Karpas-422 (cell line): ENCODE measurements around the gene BUD13. TPM values are rescaled to one million over a fixed set of nuclear protein-coding genes. Genes with fewer than 3 reads are reported as not detected.

ENCODE experiments used
- DNase-seq: peaks from one replicate; pipeline ENCODE4 v3.0.0-alpha.2; 2015
- H2AFZ ChIP-seq: fragments of 200-600 bp; sonication (generic); 2 replicates; pipeline ENCODE4 v1.6.1; 2014; ENCODE audit warnings: antibody characterized with exemption, low read length, mixed read lengths
- H3K27ac ChIP-seq: fragments of 200-600 bp; sonication (generic); 2 replicates; pipeline ENCODE4 v1.5.1; 2014; ENCODE audit warnings: mild to moderate bottlenecking, low read length, moderate library complexity
- H3K27me3 ChIP-seq: fragments of 200-600 bp; sonication (generic); 2 replicates; pipeline ENCODE4 v1.6.1; 2014; ENCODE audit warnings: low read length, mixed read lengths
- H3K36me3 ChIP-seq: fragments of 200-600 bp; sonication (generic); 2 replicates; pipeline ENCODE4 v1.6.1; 2014; ENCODE audit warnings: low read length, mixed read lengths; ENCODE audit not compliant: insufficient read depth
- H3K4me1 ChIP-seq: fragments of 200-600 bp; sonication (generic); 2 replicates; pipeline ENCODE4 v1.6.1; 2014; ENCODE audit warnings: mild to moderate bottlenecking, low read length, mixed read lengths
- H3K4me2 ChIP-seq: fragments of 200-600 bp; sonication (generic); 2 replicates; pipeline ENCODE4 v1.6.1; 2014; ENCODE audit warnings: low read length, low read depth, mild to moderate bottlenecking; ENCODE audit not compliant: poor library complexity, severe bottlenecking
- H3K4me3 ChIP-seq: fragments of 200-600 bp; sonication (generic); 2 replicates; pipeline ENCODE4 v1.5.1; 2014; ENCODE audit warnings: mild to moderate bottlenecking, antibody characterized with exemption, low read length, mixed read lengths
- H3K79me2 ChIP-seq: fragments of 200-600 bp; sonication (generic); 2 replicates; pipeline ENCODE4 v1.6.1; 2014; ENCODE audit warnings: mild to moderate bottlenecking, low read length, mixed read lengths
- H3K9ac ChIP-seq: fragments of 200-600 bp; sonication (generic); 2 replicates; pipeline ENCODE4 v1.6.0; 2014; ENCODE audit warnings: low read length
- H3K9me2 ChIP-seq: fragments of 200-600 bp; sonication (generic), shearing (Covaris generic); replicated peaks from 2 replicates; pipeline ENCODE4 v1.6.0; 2014; ENCODE audit warnings: mild to moderate bottlenecking, low read length, moderate library complexity; ENCODE audit not compliant: insufficient read depth
- H3K9me3 ChIP-seq: fragments of 300-700, 200-600 bp; sonication (generic); 2 replicates; pipeline ENCODE4 v1.6.1; 2014; ENCODE audit warnings: low read length, mixed read lengths
- H4K20me1 ChIP-seq: fragments of 200-600 bp; sonication (generic); 2 replicates; pipeline ENCODE4 v1.6.1; 2014; ENCODE audit warnings: mild to moderate bottlenecking, antibody characterized with exemption, low read length, low read depth; ENCODE audit not compliant: insufficient read depth
- total RNA-seq: library from RNA; depleted of rRNA; stranded (reverse); fragments of >200 nt; shearing (Covaris generic); gene quantifications from 2 replicates; pipeline ENCODE4 v1.2.3, GENCODE V29; 2014; ENCODE audit warnings: low replicate concordance

The BUD13 gene
- total RNA-seq, 1 experiment from 2014 or later: 6.4 TPM

DNA sequence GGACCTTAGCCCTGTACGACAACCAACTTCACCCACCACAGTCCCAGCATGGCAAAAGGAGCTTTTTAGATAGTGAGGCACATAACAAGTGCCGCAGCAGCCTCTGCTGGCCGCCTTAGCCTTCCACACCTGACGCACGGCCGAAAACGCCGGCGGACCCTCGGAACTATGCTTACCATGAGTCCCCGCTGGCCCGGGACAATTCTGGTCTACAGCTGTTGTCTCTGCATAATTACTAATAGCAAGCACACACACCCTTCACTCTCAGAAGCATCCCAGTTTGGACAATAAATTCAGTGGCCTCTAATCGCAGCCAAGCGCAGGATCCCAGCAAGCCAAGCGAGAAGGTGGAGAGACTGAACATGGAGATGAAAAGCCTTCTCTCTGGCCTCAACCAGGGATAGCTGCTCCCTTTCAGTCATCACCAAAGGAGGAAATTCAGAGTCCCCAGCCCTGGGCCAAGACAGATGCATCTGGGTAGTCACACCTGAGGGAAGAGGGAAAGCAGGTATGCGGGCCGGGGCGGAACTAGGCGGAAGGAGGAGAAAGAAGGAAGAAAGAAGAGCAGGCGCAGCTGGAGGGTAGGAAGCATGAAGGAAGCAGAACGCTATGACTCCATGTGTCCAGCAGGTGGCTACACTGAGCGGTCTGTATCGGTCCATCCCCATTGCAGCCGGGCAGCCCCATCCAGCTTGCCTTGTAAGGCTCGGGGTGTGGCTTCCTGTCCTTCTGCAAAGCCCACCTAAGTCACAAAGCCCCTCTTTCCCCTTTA is 40.3 kb downstream of the BUD13 start:
- Histone ChIP-seq H3K9ac (no peak overlapping the region), H3K4me3 (no peak overlapping the region; the same call in 1 of the 2 replicates), H4K20me1 (no peaks in the 10 kb centered on the region), H3K9me2 (no peaks in the 10 kb centered on the region), H3K4me1 (peaks cover 5% of the 10 kb centered on the region), H3K36me3 (no peaks in the 10 kb centered on the region), H3K27me3 (no peaks in the 10 kb centered on the region), H2AFZ (no peak overlapping the region), H3K79me2 (no peaks in the 10 kb centered on the region), H3K4me2 (peak overlapping the region; percentile 41), H3K27ac (no peak overlapping the region), H3K9me3 (no peaks in the 10 kb centered on the region)
- peak; percentile 77 for DNase-seq

DNA sequence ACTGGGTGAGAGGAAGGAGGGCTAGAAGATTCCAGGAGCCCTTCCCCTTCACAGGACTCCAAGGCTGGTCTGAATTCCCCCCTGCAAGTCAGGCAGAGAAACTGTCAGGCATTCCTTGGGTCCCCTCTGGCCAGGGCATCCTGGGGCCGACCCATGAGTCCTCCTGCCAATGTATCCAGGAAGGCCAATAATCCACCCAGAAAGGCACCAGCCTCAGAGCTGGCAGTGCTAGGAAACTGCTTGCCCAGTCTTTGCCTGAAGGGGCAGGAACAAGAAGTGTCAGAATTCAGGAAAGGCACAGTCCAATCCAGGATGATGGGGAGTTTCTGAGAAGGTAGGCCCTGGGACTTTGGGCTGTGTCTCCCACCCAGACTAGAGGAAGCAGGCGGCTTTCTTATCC is 41.0 kb downstream of the BUD13 start:
- no peak for DNase-seq
- Histone ChIP-seq H3K9me2 (no peaks in the 10 kb centered on the region), H4K20me1 (no peaks in the 10 kb centered on the region), H3K4me2 (no peak overlapping the region), H3K9ac (no peak overlapping the region), H3K79me2 (no peaks in the 10 kb centered on the region), H3K4me1 (peaks cover 5% of the 10 kb centered on the region), H3K27ac (no peak overlapping the region), H2AFZ (no peak overlapping the region), H3K36me3 (no peaks in the 10 kb centered on the region), H3K4me3 (no peak overlapping the region), H3K9me3 (no peaks in the 10 kb centered on the region), H3K27me3 (no peaks in the 10 kb centered on the region)

DNA sequence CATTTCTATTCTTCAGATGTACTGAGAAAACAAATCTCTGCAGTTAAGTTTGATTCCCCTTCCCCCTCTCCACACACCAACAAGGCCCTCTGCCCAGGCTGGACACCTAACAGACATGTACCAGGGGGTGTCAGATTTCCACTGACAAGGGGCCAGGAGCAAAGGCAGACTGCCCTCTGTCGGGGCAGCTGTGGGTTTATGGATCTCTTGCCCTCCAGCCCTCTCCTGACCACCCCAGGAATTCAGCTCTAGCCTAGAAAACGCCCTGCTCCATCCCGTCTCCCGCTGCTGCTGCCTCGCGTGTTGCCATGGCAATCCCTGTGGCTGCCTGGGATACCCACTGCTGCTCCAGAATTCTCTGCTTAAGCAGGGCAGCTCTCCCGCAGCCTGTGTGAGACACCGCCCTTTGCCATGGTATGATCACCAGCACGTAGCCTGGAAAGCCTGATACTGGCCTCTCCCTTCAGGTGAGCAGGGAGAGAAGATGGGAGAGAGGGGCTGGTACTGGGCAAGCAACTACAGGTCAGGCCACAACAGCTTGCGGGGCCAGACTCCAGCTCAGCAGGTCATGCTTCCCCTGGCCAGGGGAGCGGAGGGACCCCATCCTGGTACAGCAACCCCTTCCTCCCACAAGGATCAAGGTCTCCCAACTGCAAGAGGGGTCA is 41.6 kb downstream of the BUD13 start:
- Histone ChIP-seq H3K4me1 (peaks cover 5% of the 10 kb centered on the region), H3K27me3 (no peaks in the 10 kb centered on the region), H3K9ac (no peak overlapping the region), H3K36me3 (no peaks in the 10 kb centered on the region), H2AFZ (no peak overlapping the region), H3K27ac (no peak overlapping the region), H3K9me3 (no peaks in the 10 kb centered on the region), H3K9me2 (no peaks in the 10 kb centered on the region), H3K4me3 (no peak overlapping the region), H3K79me2 (no peaks in the 10 kb centered on the region), H3K4me2 (no peak overlapping the region), H4K20me1 (no peaks in the 10 kb centered on the region)
- DNase-seq: no peak

DNA sequence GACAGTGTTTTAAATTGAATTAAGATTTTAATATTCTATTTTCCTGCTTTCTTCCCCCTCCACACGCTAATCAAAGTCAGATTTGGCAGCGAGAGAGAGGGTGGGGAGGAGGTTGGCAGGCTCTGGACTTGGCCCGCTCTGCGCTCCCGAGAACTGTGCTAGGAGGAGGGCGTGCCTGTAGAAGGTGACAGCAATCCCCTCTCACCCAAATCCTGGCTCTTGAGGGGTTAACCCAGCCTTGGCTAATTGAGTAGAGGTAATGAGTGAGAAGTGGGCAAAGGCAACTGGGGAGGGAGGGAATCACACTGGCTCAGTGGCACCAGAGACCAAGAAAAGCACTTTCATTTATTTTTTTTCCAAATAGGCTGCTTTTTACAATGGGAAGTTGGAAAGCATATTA is 42.2 kb downstream of the BUD13 start:
- H3K4me3 ChIP-seq: no peak overlapping the region
- H2AFZ ChIP-seq: no peak overlapping the region
- H3K4me2 ChIP-seq: no peak overlapping the region
- no peaks in the 10 kb centered on the region for H3K27me3 ChIP-seq
- no peaks in the 10 kb centered on the region for H3K36me3 ChIP-seq
- DNase-seq: no peak
- no peak overlapping the region for H3K27ac ChIP-seq
- H3K9me2 ChIP-seq: no peaks in the 10 kb centered on the region
- H3K9ac ChIP-seq: no peak overlapping the region
- H3K4me1 ChIP-seq: peaks cover 5% of the 10 kb centered on the region
- no peaks in the 10 kb centered on the region for H3K9me3 ChIP-seq
- no peaks in the 10 kb centered on the region for H4K20me1 ChIP-seq
- H3K79me2 ChIP-seq: no peaks in the 10 kb centered on the region

DNA sequence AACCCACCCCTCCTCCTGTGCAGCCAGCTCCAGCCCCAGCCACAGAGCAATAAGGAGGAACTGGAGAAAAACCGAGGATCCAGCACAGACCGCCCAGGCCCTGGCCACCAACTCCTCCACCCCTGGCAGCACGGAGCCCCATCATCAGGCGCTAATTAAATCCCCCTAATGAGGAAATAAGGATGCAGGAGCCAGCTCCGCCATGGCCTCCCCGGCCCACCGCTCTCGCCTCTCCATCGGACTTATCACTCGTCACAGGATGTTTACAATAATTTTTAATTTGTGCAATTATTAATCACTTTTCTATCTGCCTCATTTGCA is 42.6 kb downstream of the BUD13 start:
- no peak overlapping the region for H3K4me2 ChIP-seq
- no peaks in the 10 kb centered on the region for H3K27me3 ChIP-seq
- H3K4me1 ChIP-seq: peaks cover 5% of the 10 kb centered on the region
- no peak overlapping the region for H3K27ac ChIP-seq
- H2AFZ ChIP-seq: no peak overlapping the region
- H3K9ac ChIP-seq: no peak overlapping the region
- no peaks in the 10 kb centered on the region for H3K9me2 ChIP-seq
- H3K36me3 ChIP-seq: no peaks in the 10 kb centered on the region
- no peak overlapping the region for H3K4me3 ChIP-seq
- H4K20me1 ChIP-seq: no peaks in the 10 kb centered on the region
- no peaks in the 10 kb centered on the region for H3K9me3 ChIP-seq
- DNase-seq: no peak
- no peaks in the 10 kb centered on the region for H3K79me2 ChIP-seq

DNA sequence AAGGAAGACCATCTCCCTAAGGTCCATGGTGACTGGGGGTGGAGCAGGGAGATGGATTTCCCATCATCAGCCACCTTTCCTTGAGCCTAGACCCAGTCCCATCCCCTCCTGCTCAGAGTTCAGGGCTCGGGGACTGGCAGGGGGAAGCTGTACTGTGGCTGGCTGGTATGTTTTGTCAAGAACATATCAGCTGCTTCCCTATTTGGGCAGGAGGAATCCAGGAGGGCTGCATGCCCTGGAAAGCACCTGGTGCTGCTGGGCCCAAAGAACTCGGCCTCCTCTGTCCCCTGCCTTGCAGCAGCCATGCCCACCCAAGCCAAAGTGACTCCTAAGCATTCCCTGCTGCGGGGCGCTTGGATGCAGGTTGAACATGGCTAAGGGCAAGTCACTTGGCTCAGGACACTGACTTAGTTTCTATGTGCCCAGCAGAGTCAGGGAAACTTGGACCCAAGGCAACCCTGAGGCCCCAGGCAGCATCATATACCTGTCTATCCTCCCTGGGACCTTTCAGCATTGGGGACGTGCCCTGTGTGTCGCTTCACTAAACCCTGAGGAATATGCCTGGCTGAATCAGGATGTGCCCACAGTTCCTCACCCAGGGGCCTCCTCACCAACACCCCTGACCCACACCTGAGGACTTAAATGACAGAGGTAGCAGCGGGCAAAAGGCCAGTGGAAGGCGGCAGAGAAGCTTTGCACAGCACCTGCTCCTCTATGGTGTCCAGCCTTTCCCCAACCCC is 43.1 kb downstream of the BUD13 start:
- no peaks in the 10 kb centered on the region for H3K9me2 ChIP-seq
- H3K4me1 ChIP-seq: peaks cover 5% of the 10 kb centered on the region
- no peaks in the 10 kb centered on the region for H4K20me1 ChIP-seq
- H3K79me2 ChIP-seq: no peaks in the 10 kb centered on the region
- no peak overlapping the region for H2AFZ ChIP-seq
- H3K4me2 ChIP-seq: no peak overlapping the region
- H3K4me3 ChIP-seq: no peak overlapping the region
- DNase-seq: no peak
- no peak overlapping the region for H3K27ac ChIP-seq
- no peaks in the 10 kb centered on the region for H3K9me3 ChIP-seq
- no peaks in the 10 kb centered on the region for H3K27me3 ChIP-seq
- no peak overlapping the region for H3K9ac ChIP-seq
- H3K36me3 ChIP-seq: no peaks in the 10 kb centered on the region

DNA sequence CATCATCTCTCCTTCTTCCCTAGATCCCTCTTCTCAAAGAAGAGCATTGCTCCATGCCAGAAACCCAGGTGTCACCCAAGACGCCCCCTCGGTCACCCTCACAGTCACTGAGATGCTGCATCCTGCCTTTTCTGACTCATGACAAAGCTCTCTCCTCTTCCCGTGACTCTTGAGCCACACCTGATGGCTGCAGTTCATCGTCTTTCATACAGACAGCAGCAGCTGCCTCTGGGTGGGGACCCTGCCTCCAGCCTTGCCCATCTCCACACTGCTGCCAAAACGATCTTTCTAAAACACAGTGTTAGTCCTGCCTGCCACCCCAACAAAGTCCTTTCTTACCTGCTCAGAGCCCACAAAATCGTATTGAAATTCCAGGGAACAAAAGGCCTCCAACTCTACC is 44.8 kb downstream of the BUD13 start:
- H3K4me3 ChIP-seq: no peak overlapping the region
- no peaks in the 10 kb centered on the region for H3K79me2 ChIP-seq
- no peak for DNase-seq

DNA sequence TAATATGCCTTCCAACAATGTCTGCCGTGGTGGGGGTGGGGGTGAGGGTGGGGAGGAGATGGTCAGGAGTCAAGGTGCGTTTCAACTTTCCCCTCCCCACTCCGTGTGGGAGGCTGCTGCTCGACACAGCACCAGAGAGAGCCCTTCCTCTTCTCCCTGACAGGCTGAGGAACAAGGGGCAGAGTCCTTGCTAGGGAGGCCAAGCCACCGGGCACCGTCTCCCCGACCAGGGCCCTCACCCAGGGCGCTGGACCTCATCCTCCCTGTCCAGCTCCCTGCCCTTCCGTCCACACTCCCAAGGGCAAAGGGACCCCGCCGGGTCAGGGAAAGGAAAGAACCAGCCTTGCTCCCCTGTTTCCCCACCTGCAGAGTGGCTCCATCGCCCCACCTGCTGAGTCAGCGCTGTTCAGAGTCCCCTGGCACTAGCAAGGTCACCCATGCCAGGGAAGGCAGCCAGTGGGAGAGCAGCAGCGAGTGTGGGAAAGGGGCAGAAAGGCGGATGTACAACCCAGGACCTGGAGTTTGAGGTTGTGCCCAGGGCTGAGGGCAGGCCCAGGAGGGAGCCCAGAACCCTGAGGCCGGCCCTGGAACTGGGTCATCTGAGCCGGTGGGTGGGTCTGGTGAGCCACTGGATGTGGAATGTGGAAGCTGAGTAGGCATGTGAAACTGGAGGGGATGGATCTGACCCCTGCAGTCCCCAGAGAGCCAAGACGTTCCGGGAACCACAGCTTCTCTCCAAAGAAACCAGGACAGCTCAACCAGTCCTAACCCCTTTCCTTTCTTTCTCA is 47.2 kb downstream of the BUD13 start:
- Histone ChIP-seq H3K27me3 (no peaks in the 10 kb centered on the region), H3K4me2 (no peak overlapping the region), H2AFZ (no peak overlapping the region), H4K20me1 (no peaks in the 10 kb centered on the region), H3K79me2 (no peaks in the 10 kb centered on the region), H3K9me2 (no peaks in the 10 kb centered on the region), H3K27ac (no peak overlapping the region), H3K9me3 (no peaks in the 10 kb centered on the region), H3K9ac (no peak overlapping the region), H3K4me1 (no peaks in the 10 kb centered on the region), H3K4me3 (no peak overlapping the region), H3K36me3 (no peaks in the 10 kb centered on the region)
- DNase-seq: no peak

More for the DNA sequence above, 44.8 kb downstream of the BUD13 start:
- H3K4me1 ChIP-seq: peaks cover 2% of the 10 kb centered on the region
- no peaks in the 10 kb centered on the region for H4K20me1 ChIP-seq
- H2AFZ ChIP-seq: no peak overlapping the region
- H3K4me2 ChIP-seq: no peak overlapping the region
- H3K9me2 ChIP-seq: no peaks in the 10 kb centered on the region
- no peak overlapping the region for H3K27ac ChIP-seq
- no peak overlapping the region for H3K9ac ChIP-seq
- no peaks in the 10 kb centered on the region for H3K9me3 ChIP-seq
- no peaks in the 10 kb centered on the region for H3K27me3 ChIP-seq
- no peaks in the 10 kb centered on the region for H3K36me3 ChIP-seq
